H1 (cell line): Measurements from ENCODE around the gene HELQ. TPM values are rescaled to one million over a fixed set of nuclear protein-coding genes. Genes with fewer than 3 reads are reported as not detected.
"Not testable (repeated sequence)": the region's sequence is repeated elsewhere in the genome, so short reads cannot be mapped to it uniquely, and the experiment has no call there.

Source experiments
- CTCF ChIA-PET: fragments of 300-600 bp; sonication (Branson Sonifier 250); formaldehyde crosslinking; loops from one replicate; lab custom pipeline; 2021; ENCODE audit not compliant: partially characterized antibody; lab: Charles Lee
- POLR2A ChIA-PET: fragments of 300-600 bp; sonication (Branson Sonifier 250); formaldehyde crosslinking; loops from one replicate; lab custom pipeline; 2021; ENCODE audit warnings: inconsistent platforms; ENCODE audit not compliant: partially characterized antibody; lab: Charles Lee
- DNase-seq, 2 experiments: peaks; one replicate each; pipeline versions ENCODE4 v3.0.0 to v3.0.0-alpha.2; 2010 to 2022; ENCODE audit warnings: low spot score in 2 of 2, low read depth in 1 of 2, mixed read lengths in 1 of 2
- FAIRE-seq: peaks from 2 replicates; lab custom pipeline; 2011; peaks lifted over from hg19 to GRCh38; lab: Jason Lieb, UNC
- H2AFZ ChIP-seq: 2 replicates; pipeline ENCODE4 v1.8.1; 2012; ENCODE audit warnings: low read length, inconsistent platforms
- H2AK5ac ChIP-seq: 2 replicates; pipeline ENCODE4 v1.6.1; 2013; ENCODE audit warnings: low read depth, low read length
- H2BK120ac ChIP-seq: replicated peaks from 2 replicates; pipeline ENCODE3; 2013; ENCODE audit warnings: low read depth, low read length, inconsistent platforms
- H2BK12ac ChIP-seq: 2 replicates; pipeline ENCODE4 v1.6.1; 2013; ENCODE audit warnings: low read depth, low read length
- H2BK15ac ChIP-seq: 2 replicates; pipeline ENCODE4 v1.6.1; 2013; ENCODE audit warnings: low read length
- H2BK20ac ChIP-seq: 2 replicates; pipeline ENCODE4 v1.6.1; 2013; ENCODE audit warnings: low read length
- H2BK5ac ChIP-seq: 2 replicates; pipeline ENCODE4 v1.6.1; 2013; ENCODE audit warnings: low read depth, low read length
- H3K14ac ChIP-seq: 2 replicates; pipeline ENCODE4 v1.6.1; 2013; ENCODE audit warnings: inconsistent platforms; ENCODE audit not compliant: insufficient read length
- H3K18ac ChIP-seq: 2 replicates; pipeline ENCODE4 v1.6.1; 2013; ENCODE audit warnings: low read length; ENCODE audit errors: extremely low read depth
- H3K23ac ChIP-seq: 2 replicates; pipeline ENCODE4 v1.6.1; 2013; ENCODE audit warnings: inconsistent platforms; ENCODE audit not compliant: insufficient read length
- H3K23me2 ChIP-seq: 2 replicates; pipeline ENCODE4 v1.6.1; 2013; ENCODE audit warnings: low read depth, low read length
- H3K27ac ChIP-seq: 2 replicates; pipeline ENCODE4 v1.6.1; 2011; ENCODE audit warnings: low read depth, low read length, inconsistent platforms
- H3K27me3 ChIP-seq, 4 experiments: replicated peaks in 1 of 4; 1 replicate in 1 of 4; 2 replicates in 3 of 4; pipeline versions ENCODE4 v1.6.1 to v1.8.1; 2011 to 2013; ENCODE audit warnings: low read length in 3 of 4, mild to moderate bottlenecking in 3 of 4, inconsistent platforms in 2 of 4, mixed read lengths in 2 of 4, moderate library complexity in 1 of 4; ENCODE audit not compliant: control insufficient read depth in 3 of 4, insufficient read depth in 3 of 4; ENCODE audit errors: extremely low read depth in 1 of 4
- H3K36me3 ChIP-seq, 4 experiments: 2 replicates each; pipeline versions ENCODE4 v1.6.1 to v1.8.1; 2011 to 2013; ENCODE audit warnings: mild to moderate bottlenecking in 4 of 4, low read length in 3 of 4, moderate library complexity in 2 of 4, control low read depth in 1 of 4, inconsistent platforms in 1 of 4; ENCODE audit not compliant: insufficient read depth in 4 of 4, control insufficient read depth in 2 of 4
- H3K4ac ChIP-seq: replicated peaks from 2 replicates; pipeline ENCODE3; 2013; ENCODE audit warnings: low read length, low read depth, mixed read lengths, inconsistent platforms; ENCODE audit not compliant: insufficient read length
- H3K4me1 ChIP-seq, 4 experiments: replicated peaks in 1 of 4; 1 replicate in 1 of 4; 2 replicates in 3 of 4; pipeline versions ENCODE4 v1.6.1 to v1.8.1; 2011 to 2013; ENCODE audit warnings: low read length in 3 of 4, inconsistent platforms in 2 of 4, mixed read lengths in 1 of 4; ENCODE audit not compliant: insufficient read depth in 4 of 4, control insufficient read depth in 3 of 4
- H3K4me2 ChIP-seq, 2 experiments: 2 replicates each; pipeline versions ENCODE4 v1.6.1 to v1.8.1; 2011 to 2013; ENCODE audit warnings: low read depth in 2 of 2, low read length in 2 of 2, control low read depth in 1 of 2, inconsistent platforms in 1 of 2, mild to moderate bottlenecking in 1 of 2; ENCODE audit not compliant: insufficient read depth in 1 of 2
- H3K4me3 ChIP-seq, 4 experiments: fragments of 200-600, 300-600 bp in 1 of 4; sonication (generic), shearing (Covaris generic), sonication (Bioruptor Twin) in 1 of 4; 2 replicates each; pipeline versions ENCODE4 v1.5.1 to v1.8.1; 2011 to 2016; ENCODE audit warnings: low read length in 4 of 4, low read depth in 3 of 4, control low read depth in 2 of 4, inconsistent platforms in 2 of 4, mild to moderate bottlenecking in 2 of 4, mixed read lengths in 1 of 4, moderate library complexity in 1 of 4; ENCODE audit not compliant: insufficient read depth in 2 of 4; ENCODE audit errors: extremely low read depth in 1 of 4
- H3K56ac ChIP-seq: replicated peaks from 2 replicates; pipeline ENCODE3; 2013; ENCODE audit warnings: low read depth, mild to moderate bottlenecking, mixed read lengths, low read length, inconsistent platforms; ENCODE audit not compliant: insufficient read length
- H3K79me1 ChIP-seq: 2 replicates; pipeline ENCODE4 v1.6.1; 2013; ENCODE audit warnings: low read depth, low read length, control low read depth
- H3K79me2 ChIP-seq, 2 experiments: 2 replicates each; pipeline versions ENCODE4 v1.6.1 to v1.8.1; 2012 to 2013; ENCODE audit warnings: low read length in 2 of 2, mild to moderate bottlenecking in 2 of 2, inconsistent platforms in 1 of 2; ENCODE audit not compliant: insufficient read depth in 2 of 2, control insufficient read depth in 1 of 2
- H3K9ac ChIP-seq, 4 experiments: replicated peaks in 1 of 4; 1 replicate in 1 of 4; 2 replicates in 3 of 4; pipeline versions ENCODE4 v1.6.1 to v1.8.1; 2011 to 2013; ENCODE audit warnings: low read depth in 3 of 4, low read length in 3 of 4, control low read depth in 2 of 4, mild to moderate bottlenecking in 2 of 4, moderate library complexity in 2 of 4, inconsistent platforms in 1 of 4; ENCODE audit errors: extremely low read depth in 1 of 4
- H3K9me3 ChIP-seq, 2 experiments: 2 replicates each; pipeline versions ENCODE4 v1.6.1 to v1.8.1; 2012 to 2013; ENCODE audit warnings: mild to moderate bottlenecking in 2 of 2, moderate library complexity in 2 of 2, control low read depth in 1 of 2, inconsistent platforms in 1 of 2, low read depth in 1 of 2, low read length in 1 of 2, mixed read lengths in 1 of 2; ENCODE audit not compliant: insufficient read depth in 2 of 2
- H4K20me1 ChIP-seq, 2 experiments: replicated peaks in 1 of 2; 2 replicates each; pipeline versions ENCODE3 to v1.8.1; 2011 to 2013; ENCODE audit warnings: inconsistent platforms in 2 of 2, low read length in 2 of 2, mild to moderate bottlenecking in 1 of 2; ENCODE audit not compliant: insufficient read depth in 2 of 2, control insufficient read depth in 1 of 2
- H4K5ac ChIP-seq: 2 replicates; pipeline ENCODE4 v1.6.1; 2013; ENCODE audit warnings: low read length, low read depth, mixed read lengths, inconsistent platforms; ENCODE audit not compliant: insufficient read length
- H4K8ac ChIP-seq: 2 replicates; pipeline ENCODE4 v1.8.0; 2013; ENCODE audit warnings: mild to moderate bottlenecking, moderate library complexity, low read length, inconsistent platforms; ENCODE audit not compliant: insufficient read depth; ENCODE audit errors: extremely low read depth
- H4K91ac ChIP-seq: replicated peaks from 2 replicates; pipeline ENCODE3; 2013; ENCODE audit warnings: low read length, mixed read lengths, inconsistent platforms; ENCODE audit not compliant: insufficient read length
- WGBS, 2 experiments: shearing (Covaris generic) in 1 of 2; methylation state at CpG; one replicate each; pipeline versions ENCODE4 v1.1.6 to v1.1.7; 2013 to 2015; ENCODE audit warnings: low lambda C conversion rate in 2 of 2, mixed read lengths in 2 of 2, inconsistent platforms in 1 of 2, low coverage in 1 of 2, missing lambda C conversion rate in 1 of 2; ENCODE audit not compliant: insufficient replicate concordance in 2 of 2, insufficient coverage in 1 of 2, insufficient read length in 1 of 2; ENCODE audit errors: extremely low coverage in 1 of 2, missing lambda C conversion rate in 1 of 2; 5-methylcytosine and 5-hydroxymethylcytosine counted together
- polyA plus RNA-seq, 7 experiments: library from polyadenylated mRNA; depleted of rRNA in 3 of 7; stranded (reverse) in 5 of 7; unstranded in 2 of 7; fragments of >200 nt in 5 of 7; fragments of 200-250 nt in 2 of 7; gene quantifications; 1 replicate in 5 of 7; 2 replicates in 1 of 7; 4 replicates in 1 of 7; pipeline versions ENCODE4 v1.2.1 to v1.2.3, GENCODE V29; 2011 to 2013; ENCODE audit warnings: missing spikeins in 2 of 7, mixed read lengths in 2 of 7
- total RNA-seq: library from RNA; stranded (reverse); fragmentation: NEBNext Ultra II Directional; extraction: Animal tissue kit (Norgen Biotek cat#: 25700); gene quantifications from 2 replicates; pipeline ENCODE4 v1.2.1, GENCODE V29; 2021

Gene HELQ
- total and polyA plus RNA-seq, 2 of the 8 experiments (the other 6 are each of a cell fraction or from before 2014, with no cell fraction given), result 4.7 to 9.0 TPM

DNA sequence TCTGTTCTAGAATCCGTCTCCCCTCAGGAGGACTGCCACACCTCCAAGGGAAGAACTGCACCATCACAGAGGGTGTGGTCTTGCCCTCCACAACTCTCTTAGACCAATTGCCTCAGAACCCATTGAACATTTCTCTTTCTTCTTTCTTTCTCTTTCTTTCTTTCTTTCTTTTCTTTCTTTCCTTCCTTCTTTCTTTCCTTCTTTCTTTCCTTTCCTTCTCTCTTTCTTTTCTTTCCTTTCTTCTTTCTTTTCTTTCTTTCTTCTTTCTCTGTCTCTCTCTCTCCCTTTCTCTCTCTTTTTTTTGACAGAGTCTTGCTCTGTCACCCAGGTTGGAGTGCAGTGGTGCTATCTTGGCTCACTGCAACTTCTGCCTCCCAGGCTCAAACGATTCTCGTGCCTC, 46.0 kb upstream of the HELQ start:
- FAIRE-seq, H2BK5ac ChIP-seq, H3K4me3 ChIP-seq, H2BK20ac ChIP-seq, H4K5ac ChIP-seq, H3K9ac ChIP-seq, H3K4ac ChIP-seq, H3K23ac ChIP-seq, H3K27me3 ChIP-seq, H3K79me2 ChIP-seq, CTCF ChIA-PET, H2BK12ac ChIP-seq, H3K4me1 ChIP-seq, H2BK15ac ChIP-seq, H3K18ac ChIP-seq, H4K8ac ChIP-seq, H2BK120ac ChIP-seq, H3K27ac ChIP-seq, H3K36me3 ChIP-seq, H3K56ac ChIP-seq, H4K91ac ChIP-seq, H3K14ac ChIP-seq, POLR2A ChIA-PET, H2AFZ ChIP-seq, H3K9me3 ChIP-seq, H4K20me1 ChIP-seq, DNase-seq, H2AK5ac ChIP-seq, H3K4me2 ChIP-seq, H3K23me2 ChIP-seq, H3K79me1 ChIP-seq: not testable (repeated sequence)
- 78% methylated on average over 3 of the region's 3 CpGs; no CpG with 5 or more reads in 1 of the 2 experiments for WGBS, 2 experiments
